ENCODE measurements around the gene ALAD.
"Not testable (repeated sequence)": the region's sequence is repeated elsewhere in the genome, so short reads cannot be mapped to it uniquely, and the experiment has no call there.

Gene ALAD

DNA sequence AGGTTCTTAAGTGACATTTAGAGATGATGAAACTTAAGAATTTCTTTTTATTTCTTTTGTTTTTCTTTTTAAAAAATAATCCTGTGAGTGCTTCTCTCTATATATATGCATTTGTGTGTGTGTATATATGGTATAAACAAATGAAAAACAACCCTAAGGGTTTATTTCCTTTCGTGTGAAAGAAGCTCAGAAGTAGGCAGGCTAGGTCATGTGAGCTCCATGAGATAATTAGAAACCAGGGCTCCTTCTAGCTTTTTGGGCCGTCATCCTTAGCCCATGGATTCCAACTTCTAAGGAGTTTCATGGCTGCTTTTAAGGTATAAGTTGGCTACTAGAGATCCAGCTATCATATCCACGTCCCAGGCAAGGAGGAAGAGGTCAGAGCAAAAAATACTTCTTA lies 20.6 kb upstream of the ALAD start:
- TF ChIP-seq TAF1 (IDR thresholded peaks at IDR 0.05; ENCODE audit: borderline replicate concordance, low read depth, low read length), result no peak
- TF ChIP-seq POLR2AphosphoS5 (IDR thresholded peaks at IDR 0.05; ENCODE audit: low read depth, low read length), result no peak
- no peak for TF ChIP-seq POLR2A (IDR thresholded peaks at IDR 0.05; ENCODE audit: low read depth, low read length)
- DNase-seq (ENCODE audit: insufficient read length) (no peak), FAIRE-seq (no peak)

DNA sequence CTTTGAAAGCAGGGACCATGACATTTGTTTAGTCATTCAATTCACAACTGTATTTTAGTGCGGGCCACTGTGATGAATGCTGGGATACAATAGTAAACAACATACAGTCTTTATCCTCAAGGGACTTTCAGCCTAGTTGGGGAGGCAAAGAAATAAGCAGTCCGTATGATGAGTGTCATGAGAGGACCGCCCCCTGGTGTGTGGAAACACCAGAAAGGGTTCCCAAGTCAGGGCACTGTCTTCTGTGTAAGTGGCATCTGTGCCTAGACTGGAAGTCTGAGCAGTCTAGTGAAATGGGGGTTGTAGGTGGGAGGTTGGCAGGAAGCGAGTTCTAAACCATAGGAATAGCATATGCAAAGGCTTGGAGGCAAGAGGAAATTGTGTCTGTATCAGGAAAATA lies 16.3 kb upstream of the ALAD start:
- FAIRE-seq (peak; percentile 73), DNase-seq (ENCODE audit: insufficient read length) (no peak)
- TF ChIP-seq POLR2AphosphoS5 (IDR thresholded peaks at IDR 0.05; ENCODE audit: low read depth, low read length) (no peak), TAF1 (IDR thresholded peaks at IDR 0.05; ENCODE audit: borderline replicate concordance, low read depth, low read length) (no peak), POLR2A (IDR thresholded peaks at IDR 0.05; ENCODE audit: low read depth, low read length) (no peak)

DNA sequence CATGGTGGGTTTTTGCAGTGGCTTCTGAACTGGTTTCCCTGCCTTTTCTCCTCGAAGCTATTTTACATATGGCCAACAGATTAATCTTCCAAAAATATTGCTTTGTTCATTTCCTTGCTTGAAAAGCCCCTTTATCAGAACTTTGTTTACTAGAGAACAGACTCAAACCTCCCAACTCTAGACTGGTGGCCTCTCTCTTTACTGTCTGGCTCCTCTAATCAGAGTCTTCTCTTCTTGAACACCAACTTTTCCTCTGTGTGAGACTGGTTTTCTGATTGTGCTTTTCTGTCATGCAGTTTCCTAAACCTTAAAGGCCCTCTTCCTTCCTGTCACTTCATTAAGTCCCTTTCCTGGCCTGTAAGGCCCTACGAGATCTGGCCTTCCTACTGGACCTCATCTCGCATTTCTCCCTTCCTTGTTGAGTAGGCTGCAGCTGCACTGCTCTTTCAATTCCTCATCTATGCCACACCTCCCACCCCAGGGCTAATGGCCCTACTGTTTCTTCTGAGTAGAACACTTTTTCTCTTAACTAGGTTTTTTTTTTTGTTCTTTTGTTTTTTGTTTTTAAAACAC lies 15.2 kb upstream of the ALAD start:
- DNase-seq (ENCODE audit: insufficient read length), result peak; percentile 52
- peak; percentile 83 for FAIRE-seq
- TF ChIP-seq POLR2A (IDR thresholded peaks at IDR 0.05; ENCODE audit: low read depth, low read length) (peak; percentile 52), POLR2AphosphoS5 (IDR thresholded peaks at IDR 0.05; ENCODE audit: low read depth, low read length) (no peak), TAF1 (IDR thresholded peaks at IDR 0.05; ENCODE audit: borderline replicate concordance, low read depth, low read length) (no peak)

DNA sequence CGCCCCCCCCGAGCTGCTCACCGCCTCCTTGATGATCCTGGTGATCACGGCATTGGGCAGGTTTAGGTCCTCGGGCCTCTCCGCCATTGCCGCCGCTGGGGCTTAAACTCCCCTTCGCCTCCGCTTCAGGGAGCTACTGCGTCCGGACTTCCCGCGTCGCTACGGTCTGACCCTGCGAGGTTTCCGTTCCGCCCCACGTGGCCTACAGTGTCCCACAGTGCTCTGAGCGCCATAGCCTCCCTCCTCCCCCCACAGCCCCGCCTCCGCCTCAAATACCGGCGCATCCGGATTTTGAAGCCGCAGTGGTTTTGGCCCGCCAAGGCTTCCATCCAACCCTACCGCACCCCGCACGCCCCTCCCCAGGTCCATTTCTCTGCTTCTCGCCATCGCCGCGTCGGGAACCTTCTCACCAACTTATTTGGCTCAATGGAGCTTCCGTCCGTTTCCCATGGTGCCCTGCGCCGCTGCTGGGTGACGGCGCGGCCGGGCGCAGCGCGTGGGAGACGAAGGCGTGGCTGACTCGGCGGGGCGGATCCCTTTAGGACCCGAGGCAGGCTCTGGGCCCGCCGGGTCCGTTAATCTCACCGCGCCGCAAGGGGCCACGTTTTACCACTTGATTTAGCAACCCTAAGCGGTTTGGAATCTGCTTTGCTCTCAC lies 9.3 kb upstream of the ALAD start, which contains the start of the genes C9orf43 and POLE3:
Gene C9orf43, plus strand, starts transcription at position 541 of the 658 bp plus-strand sequence. CDS start 2,747 bp downstream, outside the sequence.
Gene POLE3, minus strand, starts transcription at position 469 of the 658 bp plus-strand sequence. Its CDS starts 382 bp downstream, at position 87.
- FAIRE-seq, result peak; percentile 92
- TF ChIP-seq TAF1 (IDR thresholded peaks at IDR 0.05; ENCODE audit: borderline replicate concordance, low read depth, low read length), result peak; percentile 80
- TF ChIP-seq POLR2A (IDR thresholded peaks at IDR 0.05; ENCODE audit: low read depth, low read length), result peak; percentile 87
- TF ChIP-seq POLR2AphosphoS5 (IDR thresholded peaks at IDR 0.05; ENCODE audit: low read depth, low read length), result peak; percentile 80
- peak; percentile 87 for DNase-seq (ENCODE audit: insufficient read length)

DNA sequence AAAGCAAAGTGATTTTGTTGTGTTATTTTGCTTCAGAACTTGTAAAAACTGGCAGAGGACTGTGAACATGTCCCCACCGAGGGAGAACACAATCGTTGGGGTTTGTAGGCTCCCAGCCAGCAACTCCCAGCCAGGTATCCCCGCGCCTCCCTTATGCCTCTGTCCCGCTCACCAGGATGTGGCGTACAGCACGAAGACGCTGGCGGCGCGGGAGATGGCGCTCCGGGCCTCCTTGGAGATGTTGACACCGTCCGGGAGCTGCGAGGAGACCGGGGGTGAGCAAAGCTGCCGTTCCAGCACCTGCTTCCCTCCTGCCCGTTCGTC lies 8.8 kb upstream of the ALAD start:
- TF ChIP-seq POLR2A (IDR thresholded peaks at IDR 0.05; ENCODE audit: low read depth, low read length), result no peak
- no peak for TF ChIP-seq TAF1 (IDR thresholded peaks at IDR 0.05; ENCODE audit: borderline replicate concordance, low read depth, low read length)
- TF ChIP-seq POLR2AphosphoS5 (IDR thresholded peaks at IDR 0.05; ENCODE audit: low read depth, low read length), result no peak
- no peak for DNase-seq (ENCODE audit: insufficient read length)
- no peak for FAIRE-seq

DNA sequence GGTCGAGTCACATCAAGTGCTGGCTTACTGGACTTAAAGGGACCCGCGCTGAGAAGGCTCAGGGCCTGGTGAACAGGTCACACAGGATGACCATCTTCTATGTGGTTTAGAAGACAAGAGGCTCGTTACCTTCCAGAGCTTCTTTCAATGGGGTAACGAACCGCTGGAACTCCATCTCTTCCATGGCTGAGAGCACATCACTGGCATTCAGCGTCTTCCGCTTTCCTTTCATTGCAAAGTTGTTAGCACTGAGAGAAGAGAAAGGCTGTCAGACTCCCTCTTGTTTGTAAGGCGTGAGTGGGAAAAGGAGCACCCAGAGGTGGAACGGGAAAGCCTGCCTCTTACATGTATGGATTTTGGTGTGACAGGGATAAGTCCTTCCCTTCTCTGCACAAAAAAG lies 8.4 kb upstream of the ALAD start:
- FAIRE-seq, result no peak

DNA sequence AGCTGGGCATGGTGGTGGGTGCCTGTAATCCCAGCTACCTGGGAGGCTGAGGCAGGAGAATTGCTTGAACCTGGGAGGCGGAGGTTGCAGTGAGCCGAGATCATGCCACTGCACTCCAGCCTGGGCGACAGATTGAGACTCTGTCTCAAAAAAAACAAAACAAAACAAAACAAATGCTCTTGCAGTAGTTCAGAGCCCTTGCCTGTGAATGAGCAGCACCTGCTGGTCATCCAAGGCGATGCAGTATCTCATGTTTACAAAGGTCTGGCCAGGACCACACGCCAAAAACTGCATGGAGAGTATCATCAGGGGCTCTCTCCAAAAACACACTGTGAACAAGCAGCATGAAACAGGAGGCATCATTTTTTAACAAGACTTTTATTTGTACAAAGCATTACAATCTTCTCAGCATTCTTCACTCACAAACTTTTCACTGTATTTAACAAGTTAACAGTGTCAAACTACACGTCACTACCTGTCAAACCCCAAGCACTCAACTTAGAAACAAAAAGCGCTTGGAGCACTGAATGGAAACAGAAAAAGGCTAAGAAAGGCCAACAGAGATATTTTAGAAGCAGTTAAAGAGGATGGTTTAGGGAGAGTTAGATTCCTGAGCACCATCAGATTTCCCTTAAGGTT lies 5.9 kb upstream of the ALAD start:
- not testable (repeated sequence) for FAIRE-seq; DNase-seq (ENCODE audit: insufficient read length)

More for the DNA sequence above, 8.4 kb upstream of the ALAD start:
- no peak for DNase-seq (ENCODE audit: insufficient read length)
- TF ChIP-seq TAF1 (IDR thresholded peaks at IDR 0.05; ENCODE audit: borderline replicate concordance, low read depth, low read length), result no peak
- TF ChIP-seq POLR2AphosphoS5 (IDR thresholded peaks at IDR 0.05; ENCODE audit: low read depth, low read length), result no peak
- no peak for TF ChIP-seq POLR2A (IDR thresholded peaks at IDR 0.05; ENCODE audit: low read depth, low read length)

DNA sequence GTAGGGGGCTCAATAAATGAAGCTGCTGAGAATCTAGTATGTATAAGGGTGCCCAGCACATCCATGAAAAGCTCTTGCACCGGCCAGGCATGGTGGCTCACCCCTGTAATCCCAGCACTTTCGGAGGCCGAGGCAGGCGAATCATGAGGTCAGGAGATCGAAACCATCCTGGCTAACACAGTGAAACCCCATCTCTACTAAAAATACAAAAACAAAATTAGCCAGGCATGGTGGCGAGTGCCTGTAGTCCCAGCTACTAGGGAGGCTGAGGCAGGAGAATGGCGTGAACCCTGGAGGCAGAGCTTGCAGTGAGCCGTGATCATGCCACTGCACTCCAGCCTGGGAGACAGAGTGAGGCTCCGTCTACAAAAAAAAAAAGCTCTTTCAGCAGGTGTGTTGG lies 5.3 kb upstream of the ALAD start:
- not testable (repeated sequence) for DNase-seq (ENCODE audit: insufficient read length); FAIRE-seq

DNA sequence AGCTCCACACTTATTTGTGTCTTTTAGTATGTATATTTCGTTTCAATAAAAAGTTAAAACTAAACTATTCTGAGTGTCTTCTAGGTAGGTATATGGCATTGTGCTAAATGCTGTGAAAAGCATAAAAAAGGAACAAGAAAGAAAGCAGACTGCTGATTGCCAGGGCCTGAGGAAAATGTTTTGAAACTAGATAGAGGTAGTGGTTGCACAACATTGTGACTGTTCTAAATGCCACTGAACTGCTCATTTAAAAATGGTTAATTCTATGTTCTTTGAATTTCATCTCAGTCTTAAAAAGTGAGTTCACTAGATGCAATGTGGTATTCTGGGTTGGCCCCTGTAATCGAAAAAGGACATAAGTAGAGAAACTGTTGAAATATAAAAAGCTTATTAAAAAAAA lies 2.6 kb upstream of the ALAD start:
- DNase-seq (ENCODE audit: insufficient read length) (no peak), FAIRE-seq (no peak)
- TF ChIP-seq TAF1 (IDR thresholded peaks at IDR 0.05; ENCODE audit: borderline replicate concordance, low read depth, low read length) (no peak), POLR2AphosphoS5 (IDR thresholded peaks at IDR 0.05; ENCODE audit: low read depth, low read length) (no peak), POLR2A (IDR thresholded peaks at IDR 0.05; ENCODE audit: low read depth, low read length) (no peak)

DNA sequence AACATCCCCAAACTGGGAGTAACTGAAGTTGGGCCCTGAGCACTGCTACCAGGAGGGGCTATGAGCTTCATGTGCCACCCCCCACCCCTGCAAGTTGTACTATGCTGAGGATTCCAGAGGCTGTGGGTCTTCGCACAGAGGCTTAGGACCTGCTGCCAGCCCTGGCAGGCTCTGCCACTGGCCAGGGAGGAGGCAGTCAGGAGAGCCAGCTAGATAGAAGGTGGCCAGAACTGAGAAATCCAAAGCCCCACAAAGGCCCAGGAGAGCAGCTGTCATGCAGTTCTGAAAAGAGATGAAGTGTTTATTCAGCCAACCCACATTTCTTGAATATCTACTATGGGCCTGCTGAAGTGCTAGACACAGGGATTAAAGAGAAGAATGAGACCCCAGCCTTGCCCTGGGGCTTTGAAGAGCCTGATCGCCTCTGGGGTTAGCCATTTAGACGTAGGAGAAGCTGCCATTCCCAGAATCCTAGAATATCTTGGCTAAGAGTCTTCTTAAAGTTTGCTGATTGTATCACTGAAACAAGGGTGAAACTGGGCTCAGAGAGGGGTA lies 1.4 kb downstream of the ALAD start:
- no peak for TF ChIP-seq POLR2AphosphoS5 (IDR thresholded peaks at IDR 0.05; ENCODE audit: low read depth, low read length)
- no peak for TF ChIP-seq TAF1 (IDR thresholded peaks at IDR 0.05; ENCODE audit: borderline replicate concordance, low read depth, low read length)
- no peak for TF ChIP-seq POLR2A (IDR thresholded peaks at IDR 0.05; ENCODE audit: low read depth, low read length)
- no peak for DNase-seq (ENCODE audit: insufficient read length)
- FAIRE-seq, result no peak

DNA sequence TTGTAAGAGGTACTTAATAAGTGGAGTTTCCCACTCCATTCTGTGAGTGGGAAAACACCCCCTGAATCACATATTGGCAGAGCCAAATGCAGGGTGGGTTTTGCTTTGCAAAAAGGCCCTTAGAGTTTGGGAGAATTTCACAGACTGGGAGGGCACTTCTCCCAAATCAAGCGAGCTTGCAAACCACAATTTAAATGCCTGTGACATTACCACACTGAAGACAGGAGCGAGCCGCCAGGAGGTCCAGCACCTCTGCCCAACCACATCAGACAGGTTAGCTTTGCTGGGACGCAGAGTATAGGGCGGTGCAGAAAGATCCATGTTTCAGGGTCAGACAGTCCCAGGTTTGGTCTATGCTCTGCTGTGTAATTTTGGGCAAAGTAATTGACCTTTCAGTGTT lies 2.3 kb downstream of the ALAD start:
- TF ChIP-seq POLR2AphosphoS5 (IDR thresholded peaks at IDR 0.05; ENCODE audit: low read depth, low read length) (no peak), POLR2A (IDR thresholded peaks at IDR 0.05; ENCODE audit: low read depth, low read length) (no peak), TAF1 (IDR thresholded peaks at IDR 0.05; ENCODE audit: borderline replicate concordance, low read depth, low read length) (no peak)
- FAIRE-seq (no peak), DNase-seq (ENCODE audit: insufficient read length) (no peak)

DNA sequence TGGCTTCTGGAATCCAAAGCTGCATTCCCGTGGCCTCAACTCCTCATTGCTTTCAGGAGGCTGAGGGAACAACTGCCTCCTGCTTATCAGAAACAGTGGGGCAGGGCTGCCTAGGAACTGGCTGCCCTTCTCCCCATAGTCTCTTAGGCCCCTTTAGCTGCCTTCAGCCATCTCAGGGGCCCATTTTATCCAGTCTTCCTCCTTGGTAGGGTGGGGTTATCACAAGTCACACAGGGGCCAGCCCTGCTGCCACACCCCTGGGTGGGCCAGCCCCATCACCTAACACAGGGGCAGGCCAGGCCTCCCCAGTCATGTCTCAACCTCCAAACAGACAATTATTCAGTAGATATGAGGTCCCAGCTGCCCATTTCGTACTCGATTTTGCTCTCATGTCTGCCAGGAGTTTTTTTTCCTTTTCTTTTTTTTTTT lies 3.9 kb downstream of the ALAD start:
- TF ChIP-seq POLR2A (IDR thresholded peaks at IDR 0.05; ENCODE audit: low read depth, low read length) (no peak), POLR2AphosphoS5 (IDR thresholded peaks at IDR 0.05; ENCODE audit: low read depth, low read length) (no peak), TAF1 (IDR thresholded peaks at IDR 0.05; ENCODE audit: borderline replicate concordance, low read depth, low read length) (no peak)
- DNase-seq (ENCODE audit: insufficient read length) (no peak), FAIRE-seq (no peak)
